NCI-H524 (cell line): Measurements from ENCODE around the gene GATA6.

ENCODE experiments used
- DNase-seq, 2 experiments: peaks; one replicate each; lab custom pipeline; 2025; lab: John Stamatoyannopoulos, UW

Gene GATA6

DNA sequence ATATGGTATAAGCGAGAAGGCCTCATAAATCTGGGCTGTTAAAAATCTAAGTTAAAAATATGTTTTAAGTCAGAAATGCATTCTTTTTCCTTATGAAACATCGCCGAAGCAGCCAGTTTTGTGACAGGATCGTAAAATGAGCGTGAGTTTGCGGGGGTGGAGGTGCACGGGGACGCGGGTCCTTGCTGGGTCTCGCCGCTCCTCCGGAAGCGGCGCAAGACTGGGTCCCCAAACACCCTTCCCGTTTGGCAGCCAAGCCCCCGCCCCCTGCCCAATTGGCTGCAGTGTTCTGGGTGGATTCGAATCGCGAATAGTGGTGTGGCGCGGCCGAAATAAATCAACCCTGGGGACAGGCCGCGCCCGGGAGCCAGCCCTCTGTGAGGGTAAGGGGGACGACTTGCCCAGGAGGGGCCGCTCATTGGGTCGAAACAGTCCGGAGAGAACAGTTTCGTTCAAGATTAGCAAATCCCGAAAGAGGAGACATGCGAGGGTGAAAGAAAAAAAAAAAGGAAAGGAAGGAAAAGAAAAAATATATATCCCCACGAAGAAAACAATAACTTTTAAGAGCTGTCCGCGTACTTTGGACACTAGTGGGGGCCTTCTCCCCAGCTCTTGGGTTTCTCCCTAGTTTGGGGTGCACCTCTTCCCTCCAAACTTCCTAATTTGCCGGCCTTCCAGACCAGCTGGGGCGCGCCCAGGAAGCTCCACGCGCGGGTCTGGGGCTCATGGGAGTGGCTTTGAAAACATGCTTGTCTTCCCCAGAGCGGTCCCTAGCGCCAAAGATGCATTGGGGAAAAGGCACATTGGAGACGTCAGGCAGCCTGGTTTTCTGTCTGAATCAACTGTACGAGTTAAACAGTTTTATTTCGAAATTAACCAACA, 3.1 kb upstream of the GATA6 start:
- peak; percentile 26 to 29 for DNase-seq

DNA sequence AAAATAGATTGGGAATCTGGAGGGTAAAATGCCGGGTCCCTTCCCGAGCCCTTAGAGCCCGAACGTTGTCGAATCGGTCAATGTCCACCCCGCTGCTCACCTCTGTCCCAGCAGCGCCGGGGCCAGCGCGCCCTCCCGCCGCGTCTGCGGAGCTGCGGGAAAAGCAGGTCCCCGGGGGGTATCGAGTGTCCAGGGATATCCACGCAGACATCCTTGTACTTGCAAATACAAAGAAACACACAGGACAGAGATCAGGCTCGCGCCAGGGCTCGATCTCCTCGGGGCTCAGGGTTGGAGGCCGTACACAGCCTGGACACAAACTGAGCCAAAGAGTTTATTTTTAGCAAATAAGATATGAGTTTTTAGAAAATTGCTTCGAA, 2.3 kb upstream of the GATA6 start:
- DNase-seq = peak in 1 of 2 experiments; percentile 29

DNA sequence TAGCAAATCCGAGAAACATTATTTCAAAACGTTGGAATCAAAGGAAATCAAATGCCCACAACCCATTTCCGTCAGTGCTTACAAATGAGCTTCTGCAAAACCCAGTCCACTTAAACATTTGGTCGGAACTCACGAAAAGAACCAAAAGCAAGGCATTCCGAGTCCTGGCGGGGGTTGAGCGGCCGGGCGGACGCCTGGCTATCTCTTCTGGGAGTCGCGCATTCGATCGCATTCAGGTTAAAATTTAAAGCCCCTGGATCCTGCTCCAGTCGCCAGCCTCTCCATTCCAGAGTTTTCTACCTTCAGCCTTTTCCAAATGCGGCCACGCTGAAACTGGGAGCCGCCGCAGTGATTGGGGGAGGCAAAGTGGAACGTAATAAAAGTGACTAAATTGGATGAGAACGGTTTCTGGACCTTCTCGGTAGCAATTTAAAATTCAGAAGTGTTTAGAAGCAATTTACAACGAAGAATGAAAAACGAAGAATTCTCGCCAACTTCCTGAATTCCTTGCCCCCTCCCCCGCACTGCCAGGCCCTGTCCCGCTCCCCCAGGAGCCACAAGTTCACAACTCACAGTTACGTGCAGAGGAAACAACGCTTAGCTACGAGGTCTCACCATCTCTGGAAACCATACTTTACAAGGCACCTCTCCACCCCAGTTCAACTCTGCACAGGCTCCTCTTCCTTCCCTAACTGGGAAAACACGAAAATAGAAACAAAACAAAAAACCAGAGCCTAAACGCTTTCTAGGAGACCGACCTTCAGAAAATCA, 1.7 kb upstream of the GATA6 start:
- peak in 1 of 2 experiments; percentile 57 for DNase-seq

DNA sequence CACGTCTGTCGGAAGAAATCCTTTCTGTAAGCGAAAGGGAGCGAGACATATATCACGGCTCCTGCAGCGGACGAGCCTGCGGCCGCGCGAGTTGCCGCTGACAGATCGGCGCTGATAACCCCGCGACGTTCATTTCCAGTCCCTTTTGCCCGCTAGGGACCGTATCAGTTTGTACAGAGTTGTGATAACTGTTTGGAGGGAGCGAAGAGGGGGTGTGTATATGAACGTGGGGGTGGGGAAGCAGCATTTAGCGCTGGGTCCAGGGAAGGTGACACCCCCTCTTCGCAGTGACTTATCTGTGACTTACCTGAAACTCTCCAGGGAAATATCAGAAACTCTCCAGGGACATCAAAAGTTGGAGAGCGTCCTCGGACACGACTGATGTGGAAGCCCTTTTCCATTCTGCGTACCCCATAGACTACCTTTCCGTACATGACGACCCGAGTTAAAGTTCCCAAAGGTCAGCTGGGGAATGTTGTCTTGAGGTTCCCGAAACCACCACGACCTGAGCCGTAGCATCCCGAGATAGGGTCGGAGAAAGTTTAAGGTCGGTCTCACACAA, 948 bp upstream of the GATA6 start:
- DNase-seq = peak; percentile 16 to 63

DNA sequence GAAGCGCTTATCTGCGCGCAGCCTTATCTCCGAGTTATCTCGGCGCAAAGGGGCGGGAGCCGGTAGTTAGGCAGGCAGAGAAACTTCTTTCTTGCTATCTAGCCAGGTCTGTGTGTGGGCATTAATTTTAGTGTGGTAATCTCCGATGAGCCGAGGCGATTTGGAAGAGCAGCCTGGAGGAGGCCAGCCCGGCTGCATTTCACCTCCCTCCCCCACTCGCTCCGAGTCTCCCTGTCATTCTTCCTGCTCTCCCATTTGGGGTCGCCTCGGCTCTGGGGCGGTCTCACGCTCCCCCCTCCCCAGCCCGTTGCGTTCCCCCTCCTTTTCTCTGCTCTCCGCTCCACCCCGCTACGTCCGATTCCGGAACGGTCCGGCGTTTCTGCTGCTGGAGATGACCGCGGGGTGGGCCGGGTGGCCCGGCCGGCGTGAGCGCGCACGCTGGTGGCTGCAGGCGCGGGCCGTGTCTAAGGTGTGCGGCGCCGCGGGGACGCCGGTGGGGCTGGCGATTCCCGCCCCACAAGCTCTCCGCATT, 566 bp downstream of the GATA6 start:
- peak; percentile 38 to 40 for DNase-seq

DNA sequence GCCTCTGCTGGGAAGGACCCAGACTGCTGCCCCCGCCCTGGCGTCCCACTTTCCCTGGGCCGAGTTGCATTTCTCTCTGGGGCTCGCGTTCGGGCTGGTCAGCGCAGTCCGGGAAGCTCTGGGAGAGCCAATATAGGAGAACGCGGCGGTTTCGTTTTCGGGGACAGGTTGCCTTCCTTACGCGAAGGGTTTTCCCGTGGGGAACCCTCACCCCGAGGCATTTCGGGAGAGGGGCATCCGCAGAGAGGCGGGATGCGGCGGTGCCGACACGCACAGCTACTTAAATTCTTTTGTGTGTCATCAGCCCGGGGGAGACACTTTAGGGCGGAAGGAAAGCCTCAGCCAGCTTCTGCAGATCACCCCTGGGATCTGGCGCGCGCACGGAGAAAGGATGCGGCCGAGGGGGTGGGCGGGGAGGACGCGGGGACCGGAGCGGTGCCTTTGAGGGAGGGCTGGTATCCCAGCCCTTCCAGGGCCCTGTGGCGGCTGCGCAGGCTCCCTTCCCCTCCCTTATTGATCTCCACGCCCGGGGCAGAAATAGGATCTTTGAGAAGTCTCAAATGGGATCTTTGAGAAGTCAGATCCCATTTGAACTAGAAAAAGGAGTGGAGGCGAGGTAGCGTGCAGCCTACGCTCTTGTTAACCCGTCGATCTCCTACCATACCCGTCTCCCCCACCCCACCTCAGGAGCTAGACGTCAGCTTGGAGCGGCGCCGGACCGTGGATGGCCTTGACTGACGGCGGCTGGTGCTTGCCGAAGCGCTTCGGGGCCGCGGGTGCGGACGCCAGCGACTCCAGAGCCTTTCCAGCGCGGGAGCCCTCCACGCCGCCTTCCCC, 1.2 kb downstream of the GATA6 start:
- peak; percentile 15 to 55 for DNase-seq

DNA sequence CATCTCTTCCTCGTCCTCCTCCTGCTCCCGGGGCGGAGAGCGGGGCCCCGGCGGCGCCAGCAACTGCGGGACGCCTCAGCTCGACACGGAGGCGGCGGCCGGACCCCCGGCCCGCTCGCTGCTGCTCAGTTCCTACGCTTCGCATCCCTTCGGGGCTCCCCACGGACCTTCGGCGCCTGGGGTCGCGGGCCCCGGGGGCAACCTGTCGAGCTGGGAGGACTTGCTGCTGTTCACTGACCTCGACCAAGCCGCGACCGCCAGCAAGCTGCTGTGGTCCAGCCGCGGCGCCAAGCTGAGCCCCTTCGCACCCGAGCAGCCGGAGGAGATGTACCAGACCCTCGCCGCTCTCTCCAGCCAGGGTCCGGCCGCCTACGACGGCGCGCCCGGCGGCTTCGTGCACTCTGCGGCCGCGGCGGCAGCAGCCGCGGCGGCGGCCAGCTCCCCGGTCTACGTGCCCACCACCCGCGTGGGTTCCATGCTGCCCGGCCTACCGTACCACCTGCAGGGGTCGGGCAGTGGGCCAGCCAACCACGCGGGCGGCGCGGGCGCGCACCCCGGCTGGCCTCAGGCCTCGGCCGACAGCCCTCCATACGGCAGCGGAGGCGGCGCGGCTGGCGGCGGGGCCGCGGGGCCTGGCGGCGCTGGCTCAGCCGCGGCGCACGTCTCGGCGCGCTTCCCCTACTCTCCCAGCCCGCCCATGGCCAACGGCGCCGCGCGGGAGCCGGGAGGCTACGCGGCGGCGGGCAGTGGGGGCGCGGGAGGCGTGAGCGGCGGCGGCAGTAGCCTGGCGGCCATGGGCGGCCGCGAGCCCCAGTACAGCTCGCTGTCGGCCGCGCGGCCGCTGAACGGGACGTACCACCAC, 2.1 kb downstream of the GATA6 start:
- DNase-seq = peak in 1 of 2 experiments; percentile 15

DNA sequence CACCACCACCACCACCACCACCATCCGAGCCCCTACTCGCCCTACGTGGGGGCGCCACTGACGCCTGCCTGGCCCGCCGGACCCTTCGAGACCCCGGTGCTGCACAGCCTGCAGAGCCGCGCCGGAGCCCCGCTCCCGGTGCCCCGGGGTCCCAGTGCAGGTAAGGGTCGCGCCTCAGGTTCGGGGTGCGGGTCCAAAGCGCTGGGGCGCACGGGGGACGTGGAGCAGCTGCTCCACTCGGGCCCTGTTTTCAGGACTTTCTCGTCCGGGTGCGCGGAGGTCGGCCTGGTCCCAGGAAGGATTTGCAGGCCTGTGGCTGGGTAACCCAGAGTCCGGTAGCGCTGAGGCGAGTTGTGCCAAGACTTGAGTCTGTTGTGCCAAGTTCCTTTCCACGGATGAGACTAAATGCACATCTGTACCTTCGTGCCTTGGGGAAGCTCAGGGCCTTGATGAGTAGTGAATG, 2.8 kb downstream of the GATA6 start:
- DNase-seq = no peak

DNA sequence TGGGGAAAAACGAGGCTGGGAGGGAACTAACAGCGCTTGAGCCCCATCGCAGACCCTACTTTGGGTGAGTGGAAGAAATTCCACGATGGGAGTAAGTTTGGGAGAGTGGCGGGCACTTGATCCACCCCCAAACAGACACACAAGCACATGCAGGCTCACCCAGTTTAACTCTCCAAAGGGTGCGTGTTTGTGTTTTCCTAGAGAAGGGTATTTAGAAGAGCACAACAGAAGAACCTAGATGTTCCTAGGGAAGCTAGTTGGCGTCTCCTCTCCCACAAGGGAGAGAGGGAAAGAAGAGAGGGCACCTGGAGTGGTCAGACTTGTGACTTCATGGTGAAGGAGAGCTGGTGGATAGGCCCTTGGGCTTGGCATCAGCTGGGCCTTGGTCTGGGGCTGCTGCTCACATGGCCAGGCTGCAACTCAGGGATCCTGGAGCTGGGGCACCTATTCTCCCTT, 3.2 kb downstream of the GATA6 start:
- no peak for DNase-seq

DNA sequence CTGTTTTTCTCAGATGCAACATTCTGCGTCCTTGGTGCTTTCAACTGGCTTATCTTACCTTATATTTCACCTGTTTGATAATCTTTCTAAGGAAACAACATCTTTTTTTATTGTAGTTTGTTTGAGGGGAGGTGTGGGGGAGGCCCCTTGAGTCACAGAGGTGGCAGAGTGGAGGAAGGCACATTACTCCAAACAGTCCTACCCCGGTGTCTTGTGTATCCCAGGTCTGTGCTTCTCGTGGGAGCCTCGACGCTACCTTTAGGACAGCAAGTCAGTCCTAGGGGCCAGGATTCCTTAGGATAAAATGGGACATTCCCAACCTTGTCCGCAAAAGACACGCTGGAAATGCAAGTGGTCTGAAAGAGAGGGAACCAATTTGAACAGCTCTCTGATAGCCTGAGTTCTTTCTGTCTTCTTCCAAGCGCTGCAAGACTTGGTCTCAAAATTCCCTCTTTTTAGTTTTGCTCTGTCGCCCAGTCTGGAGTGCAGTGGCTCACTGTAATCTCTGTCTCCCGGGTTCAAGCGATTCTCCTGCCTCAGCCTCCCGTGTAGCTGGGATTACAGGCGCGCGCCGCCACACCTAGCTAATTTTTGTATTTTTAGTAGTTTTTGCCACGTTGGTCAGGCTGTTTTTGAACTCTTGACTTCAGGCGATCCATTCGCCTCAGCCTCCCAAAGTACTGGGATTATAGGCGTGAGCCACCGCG, 4.0 kb downstream of the GATA6 start:
- DNase-seq = no peak

DNA sequence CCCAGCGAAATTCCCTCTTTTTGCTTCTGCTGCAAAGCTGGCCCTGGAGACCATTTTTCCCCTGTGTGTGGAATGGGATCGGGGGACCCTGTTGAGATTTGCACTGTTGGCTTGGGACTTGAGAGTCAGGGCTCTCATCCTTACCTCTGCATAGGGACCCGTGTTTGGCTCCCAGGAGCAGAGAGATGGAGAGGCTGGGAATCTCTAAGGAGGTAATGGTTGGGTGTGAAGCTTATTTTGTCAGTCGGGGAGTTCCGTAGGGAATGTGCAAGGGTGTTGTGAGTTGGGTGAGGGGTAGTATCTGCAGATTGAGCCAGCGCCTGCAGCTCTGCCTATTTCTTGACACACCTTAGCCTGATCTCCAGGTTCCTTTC, 4.5 kb downstream of the GATA6 start:
- no peak for DNase-seq

DNA sequence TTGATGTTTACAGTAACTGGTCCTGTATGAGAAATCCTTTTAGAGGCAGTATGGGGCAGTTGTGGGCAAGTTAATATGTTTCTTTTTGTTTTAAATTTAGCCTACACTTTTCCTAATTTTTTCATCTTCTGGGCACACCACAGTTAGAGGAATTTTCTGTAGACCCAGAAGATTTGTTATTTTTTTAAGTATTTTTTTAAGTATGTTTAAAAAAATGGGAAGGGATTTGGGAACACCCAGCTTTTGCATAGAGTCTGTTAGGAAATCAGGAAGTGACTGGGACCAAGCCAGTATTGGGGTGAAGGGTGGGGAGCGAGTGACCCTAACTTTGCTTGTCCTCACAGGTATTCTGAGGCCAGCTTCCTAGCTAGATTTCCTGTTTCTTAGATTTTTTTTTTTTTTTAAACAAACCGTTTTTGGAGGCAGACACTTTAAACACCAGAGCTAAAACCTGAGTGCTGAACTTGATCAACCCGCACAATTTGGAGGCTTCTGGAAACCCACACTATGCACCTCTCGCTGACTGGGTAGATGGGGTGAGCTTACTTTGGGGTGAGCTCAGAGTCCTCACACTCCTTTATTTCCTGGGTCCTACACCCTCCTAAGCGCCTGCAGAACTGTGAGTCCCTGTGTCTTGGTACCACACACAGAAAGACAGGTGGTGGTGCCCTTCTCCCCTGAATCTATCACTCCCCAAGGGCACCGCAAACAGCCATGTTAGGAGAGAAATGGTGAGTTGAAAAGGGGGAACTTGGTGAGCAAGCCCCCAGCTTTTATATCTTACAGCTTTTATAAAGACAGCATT, 5.2 kb downstream of the GATA6 start:
- DNase-seq = peak in 1 of 2 experiments; percentile 23

DNA sequence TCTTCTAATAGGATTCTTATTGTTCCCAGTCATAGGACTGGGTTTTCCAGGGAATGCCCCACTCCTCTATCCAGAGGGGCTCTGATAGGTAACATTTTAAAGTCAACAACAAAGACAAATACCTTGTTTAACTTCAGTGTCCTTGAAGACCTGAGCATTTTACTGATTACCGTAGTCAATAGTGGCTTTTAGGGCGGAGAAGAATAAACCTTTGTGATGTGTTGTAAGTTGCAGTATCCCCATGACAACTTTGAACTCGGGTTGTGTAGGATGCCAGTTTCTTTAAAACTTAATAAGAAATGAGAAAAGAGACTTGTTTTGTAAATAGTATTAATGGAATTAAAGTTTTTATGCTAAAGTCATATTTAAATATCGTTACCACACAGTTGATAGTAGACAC, 6.0 kb downstream of the GATA6 start:
- no peak for DNase-seq

DNA sequence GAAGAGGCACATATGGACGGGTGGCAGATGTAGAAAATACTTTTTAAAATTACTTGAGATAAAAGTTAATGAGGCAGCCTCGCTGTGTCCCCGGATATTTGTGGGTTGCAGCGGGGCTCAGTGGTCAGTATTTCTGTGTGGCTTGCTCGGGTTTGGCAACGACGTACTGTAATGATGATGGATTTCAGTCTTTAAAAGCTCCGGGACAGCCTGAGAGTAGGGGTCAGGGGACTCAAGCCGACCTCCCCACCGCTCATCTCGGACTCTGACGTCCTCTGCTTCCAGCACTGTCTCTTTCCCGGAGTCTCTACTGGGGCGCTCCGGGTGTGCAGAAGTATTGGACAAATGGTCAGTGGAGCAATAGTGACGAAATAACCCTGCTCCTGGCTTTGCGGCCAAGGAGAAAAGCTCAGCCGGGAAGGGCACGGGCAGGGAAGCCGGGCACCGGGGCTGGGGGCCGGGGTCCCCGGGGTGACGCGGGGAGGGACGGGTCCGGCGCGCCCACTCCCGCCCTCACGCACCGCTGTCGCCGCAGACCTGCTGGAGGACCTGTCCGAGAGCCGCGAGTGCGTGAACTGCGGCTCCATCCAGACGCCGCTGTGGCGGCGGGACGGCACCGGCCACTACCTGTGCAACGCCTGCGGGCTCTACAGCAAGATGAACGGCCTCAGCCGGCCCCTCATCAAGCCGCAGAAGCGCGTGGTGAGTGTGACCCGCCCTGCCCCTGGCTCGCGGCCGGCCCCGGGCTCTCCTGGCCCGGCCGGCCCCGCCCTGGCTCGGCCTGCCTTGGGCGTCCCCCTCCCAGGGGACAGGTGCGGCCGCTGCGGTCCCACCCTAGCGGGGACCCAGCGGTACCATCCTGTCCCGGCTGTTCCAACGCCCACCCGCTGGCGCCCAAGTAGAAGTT, 7.3 kb downstream of the GATA6 start:
- no peak for DNase-seq

DNA sequence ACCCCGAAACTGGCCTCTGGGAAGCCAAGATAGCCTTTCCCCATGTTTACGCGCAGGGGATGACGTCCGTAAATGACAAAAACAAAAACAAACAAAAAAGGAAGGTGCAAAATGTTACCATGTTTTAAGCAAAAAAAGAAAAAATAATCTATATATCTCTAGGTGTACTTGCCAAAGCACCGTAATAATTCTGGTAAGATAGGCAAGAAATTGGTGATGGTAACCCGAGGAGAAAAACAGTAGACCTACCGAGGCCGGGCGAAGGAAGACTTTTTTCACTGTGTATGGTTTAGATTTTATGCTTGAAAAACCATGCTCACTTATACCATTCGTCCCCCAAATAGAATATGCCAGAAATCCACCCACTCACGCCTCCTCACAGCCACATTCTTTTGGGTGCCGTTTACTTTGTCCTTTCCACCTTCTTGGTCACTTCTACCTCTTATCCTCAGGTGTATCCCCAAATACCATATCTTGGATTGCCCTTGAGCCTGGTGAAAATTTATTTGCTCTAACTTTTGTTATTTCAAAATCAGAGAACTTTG, 8.0 kb downstream of the GATA6 start:
- no peak for DNase-seq

DNA sequence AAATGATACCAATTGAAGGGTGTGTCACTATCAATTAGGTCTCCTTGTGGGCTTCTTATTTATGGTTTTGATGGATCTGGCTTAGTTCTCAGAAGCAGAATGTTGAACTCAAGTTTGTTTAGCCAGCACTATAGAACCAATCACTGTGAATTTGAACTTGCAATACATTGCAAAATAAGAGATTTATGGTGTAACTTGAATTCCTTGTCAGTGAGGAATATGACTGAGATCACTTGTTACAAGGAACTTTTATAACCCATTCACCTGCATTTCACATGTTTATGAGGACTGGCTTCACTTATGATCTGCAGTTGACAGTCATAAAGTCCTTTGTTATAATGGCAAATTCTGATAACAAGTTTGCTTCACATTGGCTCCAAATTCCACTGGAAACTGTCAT, 9.8 kb downstream of the GATA6 start:
- no peak for DNase-seq

DNA sequence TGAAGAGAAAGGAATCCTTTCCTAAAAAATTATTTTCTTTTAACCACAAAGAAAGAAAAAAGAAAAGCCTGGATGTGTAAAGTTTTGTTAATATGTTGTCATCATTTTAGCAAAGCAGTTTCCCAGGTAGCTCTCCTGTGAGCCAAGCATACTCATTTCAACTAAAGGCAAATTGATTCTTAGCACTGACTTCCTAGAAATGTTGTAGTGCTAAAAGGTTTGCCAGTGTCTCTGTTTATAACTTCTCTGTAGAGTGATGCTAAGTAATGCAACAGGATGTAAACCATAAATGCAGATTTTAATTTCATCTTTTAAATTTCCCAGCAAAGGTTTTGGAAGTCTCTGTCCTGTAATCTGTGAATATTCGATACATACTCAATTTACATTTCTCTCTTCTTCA, 10.2 kb downstream of the GATA6 start:
- no peak for DNase-seq

DNA sequence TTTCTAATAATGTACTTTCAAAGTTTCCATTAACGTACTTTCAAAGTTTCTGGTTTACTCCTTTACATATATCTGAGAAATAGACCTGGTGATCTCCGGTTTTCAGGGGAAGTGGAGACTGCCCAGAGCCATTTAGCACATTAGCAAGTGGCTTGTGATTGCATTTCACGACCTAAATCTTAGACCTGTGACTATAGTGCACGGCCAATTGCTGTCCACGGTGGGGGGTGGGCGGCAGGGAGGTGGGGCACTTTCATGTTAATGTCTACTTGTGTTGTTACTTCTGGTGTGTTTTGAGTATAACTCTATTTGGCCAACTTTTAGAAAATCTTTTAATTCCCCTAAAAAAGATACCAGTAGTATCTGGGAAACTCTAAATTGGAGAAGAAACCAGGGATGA, 11.3 kb downstream of the GATA6 start:
- DNase-seq = no peak
